GM21528 (cell line): ENCODE data around the gene BMP4.

Source experiments
- ATAC-seq: cut with Tn5 transposase; IDR thresholded peaks from one replicate; pipeline ENCODE4 v1.9.1; 2021; ENCODE audit warnings: mild to moderate bottlenecking, moderate library complexity; ENCODE audit not compliant: unreplicated experiment, low FRiP score

BMP4 gene

DNA sequence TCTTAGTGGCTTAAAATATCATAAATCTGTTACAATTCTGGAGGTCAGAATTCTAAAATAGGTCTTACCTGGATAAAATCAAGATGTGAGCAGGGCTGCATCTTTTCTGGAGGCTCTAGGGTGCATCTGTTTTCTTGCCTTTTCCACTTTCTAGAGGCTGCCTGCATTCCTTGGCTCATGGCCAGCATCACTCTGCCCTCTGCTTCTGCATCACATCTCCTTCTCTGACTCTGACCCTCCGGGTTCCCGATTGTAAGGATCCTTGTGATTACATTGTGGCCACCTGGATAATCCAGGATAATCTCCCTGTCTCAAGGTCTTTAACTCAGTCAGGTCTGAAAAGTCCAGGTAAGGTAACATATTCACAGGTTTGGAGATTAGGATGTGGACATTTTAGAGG, 11.0 kb upstream of the BMP4 start:
- no peak for ATAC-seq

DNA sequence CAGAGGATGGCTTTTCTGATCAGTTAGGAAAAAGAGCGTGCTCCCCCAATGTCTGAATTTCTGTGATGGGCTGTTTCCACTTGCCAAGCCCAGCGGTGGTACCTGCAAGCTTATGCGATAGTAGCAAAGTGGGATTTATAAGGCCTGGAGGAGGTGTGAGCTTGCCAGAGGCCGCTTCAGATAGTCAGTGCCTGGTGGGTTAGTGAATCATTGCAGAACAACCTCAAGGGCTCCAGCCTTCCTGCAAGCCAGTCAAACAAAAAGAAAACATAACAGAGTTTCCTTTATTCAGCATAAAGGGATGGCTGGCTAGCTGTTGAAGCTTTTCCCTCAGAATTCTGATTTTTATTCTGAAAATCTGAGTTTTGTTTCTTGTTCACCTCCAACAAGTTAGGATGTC, 7.6 kb upstream of the BMP4 start:
- no peak for ATAC-seq

DNA sequence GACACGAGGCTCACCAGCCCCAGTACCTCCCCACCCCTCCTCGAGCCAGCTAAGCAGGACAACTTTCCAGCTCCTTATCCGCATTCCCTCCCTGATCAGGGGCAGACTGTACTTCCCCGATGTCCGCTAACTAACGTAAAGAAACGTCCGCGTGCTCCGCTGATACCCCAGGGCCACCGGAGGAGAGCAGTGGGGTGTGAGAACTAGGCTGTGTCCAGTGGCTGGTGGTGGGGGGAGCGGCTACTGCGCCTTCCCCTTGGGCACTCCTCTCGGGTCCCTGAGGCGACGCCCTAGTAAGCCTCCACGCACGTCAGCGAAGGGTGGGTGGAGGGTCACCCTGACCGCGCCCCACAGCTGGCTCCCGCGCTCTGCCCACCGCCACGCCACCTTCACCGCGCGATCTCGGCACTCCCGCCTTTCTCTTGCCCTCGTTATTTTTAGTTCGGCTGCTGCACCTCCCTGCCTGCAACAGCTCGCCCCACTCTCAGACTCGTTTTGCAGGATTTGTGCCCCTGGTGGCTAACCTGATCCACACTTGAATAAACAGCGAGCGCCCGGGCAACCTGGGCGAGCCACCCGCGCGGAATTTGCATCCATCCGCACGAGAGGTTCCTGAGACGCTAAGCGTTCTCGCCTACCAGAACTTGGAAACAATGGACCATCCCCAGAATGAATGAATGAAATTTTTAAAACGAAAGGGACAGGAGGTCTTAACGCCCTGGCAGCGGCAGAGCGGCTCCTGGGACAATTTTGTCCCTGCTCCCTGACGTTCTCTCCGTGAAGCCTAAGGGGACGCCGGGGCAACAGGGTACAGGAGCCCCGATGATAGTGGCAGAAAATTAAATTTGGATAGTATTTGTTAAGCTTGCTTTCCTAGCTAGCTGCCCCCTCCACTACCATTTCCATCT, 6.9 kb upstream of the BMP4 start:
- ATAC-seq, result no peak

DNA sequence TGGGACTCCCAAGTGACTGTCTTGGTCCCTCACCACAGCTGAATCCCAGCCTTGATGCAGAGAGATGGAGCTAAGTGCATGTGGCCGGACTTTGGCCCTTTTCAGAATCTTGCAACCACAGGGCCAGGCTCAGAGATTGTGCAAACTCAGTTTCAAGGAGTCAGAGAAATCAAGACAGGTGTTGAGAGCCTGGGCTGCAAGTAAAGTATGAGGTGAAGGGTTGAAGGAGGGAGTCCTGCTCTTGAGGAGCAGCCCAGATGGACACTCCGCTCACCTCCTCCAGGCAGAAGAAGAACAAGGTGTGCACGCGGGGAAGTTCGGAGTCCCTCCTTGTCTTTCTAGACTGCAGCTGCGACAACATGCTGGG, 6.3 kb upstream of the BMP4 start:
- ATAC-seq, result no peak

DNA sequence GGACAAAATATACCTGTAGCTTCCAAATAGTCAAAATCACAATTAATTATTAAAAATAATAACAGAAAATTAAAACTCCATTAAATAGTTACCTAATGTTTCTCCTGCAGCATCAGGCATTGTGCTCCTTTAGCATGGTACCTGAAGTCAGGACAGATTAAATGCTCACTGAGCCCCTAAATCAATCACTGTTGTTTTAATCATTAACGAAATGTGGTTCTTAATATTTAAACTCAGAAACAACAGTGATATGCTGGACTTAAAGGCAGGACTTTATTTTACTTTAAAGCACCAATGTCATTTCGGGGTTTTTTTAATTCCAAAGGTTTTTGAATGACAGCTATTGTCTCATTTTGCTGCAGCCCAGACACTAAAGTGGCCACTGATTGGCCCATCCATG, 2.0 kb upstream of the BMP4 start:
- no peak for ATAC-seq

DNA sequence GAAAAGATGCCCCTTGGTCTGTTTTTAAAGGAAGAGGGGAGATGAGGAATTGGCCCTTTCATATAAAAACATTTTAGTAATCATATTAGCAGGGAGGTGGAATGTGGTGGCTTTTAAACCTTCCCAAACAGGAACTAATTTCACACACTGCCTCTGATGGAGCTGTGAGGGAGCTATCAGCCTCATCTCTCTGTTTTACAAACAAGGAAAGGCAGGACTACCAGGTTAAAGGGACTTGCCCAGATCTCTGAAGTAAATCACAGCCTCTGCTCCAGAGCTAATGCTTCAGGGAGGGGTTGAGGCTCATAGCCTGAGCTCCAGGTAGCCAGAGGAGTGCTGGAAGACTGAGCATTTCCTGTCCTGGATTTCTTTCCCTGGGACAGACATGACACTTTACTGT, 1.1 kb upstream of the BMP4 start:
- no peak for ATAC-seq

DNA sequence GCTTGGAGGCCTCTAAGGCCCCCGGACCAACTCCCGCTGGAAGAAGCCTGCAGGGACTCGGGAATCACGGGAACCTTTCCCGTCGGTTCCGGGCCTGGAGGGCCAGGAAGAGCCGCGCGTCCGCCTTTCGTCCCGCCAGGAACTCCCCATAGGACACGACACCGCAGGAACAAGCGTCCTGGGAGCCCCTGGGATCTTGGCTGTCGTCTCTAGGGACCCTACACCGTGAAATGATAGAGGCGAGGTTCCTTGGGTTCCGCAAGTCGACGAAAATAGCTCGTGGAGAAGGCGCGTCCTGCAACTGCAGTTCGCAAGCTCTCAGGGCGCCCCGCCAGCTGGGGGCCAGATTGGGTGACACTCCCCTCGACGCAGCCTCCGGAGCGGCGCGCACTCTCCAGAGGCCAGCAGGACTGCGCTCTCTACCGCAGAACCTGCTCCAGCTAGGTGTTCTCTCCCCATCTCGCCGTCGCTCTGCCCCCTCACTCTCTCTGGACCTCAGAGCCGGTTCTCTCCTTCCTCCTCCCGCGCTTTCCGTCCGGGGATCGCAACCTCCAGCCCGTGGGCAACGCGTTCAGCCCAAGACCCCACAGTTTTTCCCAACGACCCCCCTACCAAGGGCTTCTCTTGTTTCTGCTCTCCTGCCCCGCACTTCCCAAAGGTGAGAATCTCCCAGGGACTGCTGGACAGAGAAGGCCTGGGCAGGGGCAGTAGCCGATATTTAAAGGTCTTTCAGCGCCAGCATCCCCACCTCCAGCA, 776 bp downstream of the BMP4 start:
- no peak for ATAC-seq

DNA sequence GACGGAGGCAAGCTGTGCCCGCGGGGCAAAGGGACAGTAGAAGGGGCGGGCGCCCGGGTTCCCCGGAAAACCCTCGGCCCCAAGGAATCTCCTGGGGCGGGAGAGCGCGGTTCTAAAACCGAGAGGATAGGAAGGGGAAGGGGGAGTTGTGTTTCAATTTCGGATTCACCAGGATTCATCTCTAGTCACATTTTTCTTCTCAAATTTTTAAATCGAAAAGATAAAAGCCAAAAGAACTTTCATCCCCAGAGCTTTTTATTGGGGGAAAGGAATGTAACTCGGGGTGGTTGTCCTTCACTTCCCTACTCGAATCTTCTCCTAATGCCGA, 1.4 kb downstream of the BMP4 start:
- ATAC-seq, result no peak

DNA sequence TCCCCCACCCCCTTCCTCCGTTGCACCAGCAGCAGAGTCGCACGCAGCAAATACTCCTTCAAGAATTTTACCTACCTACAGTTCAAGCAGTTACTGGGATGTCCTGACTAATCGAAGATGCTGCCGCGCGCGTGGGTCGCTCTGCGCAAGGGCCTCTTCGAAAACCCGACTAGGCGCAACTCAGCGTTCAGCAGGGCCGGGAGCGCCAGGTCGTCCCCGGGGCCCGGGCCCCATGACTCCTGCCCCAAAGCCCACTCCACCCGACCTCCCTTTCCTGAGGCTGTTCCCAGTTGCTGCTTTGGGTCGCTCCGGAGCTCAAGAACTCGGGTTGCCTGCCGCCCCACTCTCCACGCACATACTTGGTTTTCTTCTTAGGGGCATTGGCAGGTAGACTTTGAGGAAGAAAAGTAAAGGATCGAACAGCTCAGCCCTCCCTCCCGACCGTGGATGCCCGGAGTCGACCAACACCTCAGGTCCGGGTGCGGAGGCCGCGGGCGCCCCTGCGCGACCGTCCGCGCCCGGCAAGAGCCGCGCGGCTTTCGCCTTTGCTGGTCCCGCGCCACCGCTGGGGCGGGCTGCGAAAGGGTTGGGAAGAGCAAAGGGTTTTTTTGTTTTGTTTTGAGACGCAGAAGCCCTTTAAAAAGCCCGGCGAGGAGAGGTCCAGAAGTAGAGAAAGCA, 1.9 kb downstream of the BMP4 start:
- ATAC-seq, result no peak

DNA sequence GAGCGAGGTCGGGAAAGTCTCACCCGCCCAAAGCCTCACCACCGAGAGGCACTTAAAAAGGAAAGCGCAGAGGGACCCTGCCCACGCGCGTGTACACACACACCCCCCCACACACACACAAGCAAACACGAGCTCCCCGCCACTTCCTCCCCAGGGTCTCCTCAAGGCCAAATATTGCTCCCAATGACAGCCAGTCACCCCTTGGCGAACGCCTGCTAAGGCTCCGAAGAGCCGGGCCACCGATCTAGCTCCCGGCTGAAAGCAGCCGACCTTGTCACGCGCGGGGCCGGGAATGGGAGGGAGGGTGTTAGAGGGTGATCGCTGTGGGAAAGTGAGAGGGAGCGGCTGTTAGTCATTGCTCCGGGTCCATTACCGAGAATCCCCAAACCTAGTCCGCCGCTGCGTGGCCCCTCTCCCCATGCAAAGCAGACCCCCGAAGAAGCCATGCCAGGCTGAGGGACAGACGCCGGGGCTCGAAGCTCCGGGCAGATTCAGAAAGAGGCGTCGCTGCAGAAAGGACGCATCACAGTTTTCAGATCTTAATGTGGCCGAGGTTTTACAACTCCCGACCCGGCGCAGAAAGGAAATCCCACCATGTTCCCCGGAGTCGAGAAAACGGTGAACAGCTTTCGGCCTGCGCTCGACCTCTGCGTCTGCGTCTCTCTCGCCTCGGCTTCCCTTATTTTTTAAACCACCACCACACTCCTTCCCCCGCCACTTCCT, 2.6 kb downstream of the BMP4 start:
- ATAC-seq, result no peak

DNA sequence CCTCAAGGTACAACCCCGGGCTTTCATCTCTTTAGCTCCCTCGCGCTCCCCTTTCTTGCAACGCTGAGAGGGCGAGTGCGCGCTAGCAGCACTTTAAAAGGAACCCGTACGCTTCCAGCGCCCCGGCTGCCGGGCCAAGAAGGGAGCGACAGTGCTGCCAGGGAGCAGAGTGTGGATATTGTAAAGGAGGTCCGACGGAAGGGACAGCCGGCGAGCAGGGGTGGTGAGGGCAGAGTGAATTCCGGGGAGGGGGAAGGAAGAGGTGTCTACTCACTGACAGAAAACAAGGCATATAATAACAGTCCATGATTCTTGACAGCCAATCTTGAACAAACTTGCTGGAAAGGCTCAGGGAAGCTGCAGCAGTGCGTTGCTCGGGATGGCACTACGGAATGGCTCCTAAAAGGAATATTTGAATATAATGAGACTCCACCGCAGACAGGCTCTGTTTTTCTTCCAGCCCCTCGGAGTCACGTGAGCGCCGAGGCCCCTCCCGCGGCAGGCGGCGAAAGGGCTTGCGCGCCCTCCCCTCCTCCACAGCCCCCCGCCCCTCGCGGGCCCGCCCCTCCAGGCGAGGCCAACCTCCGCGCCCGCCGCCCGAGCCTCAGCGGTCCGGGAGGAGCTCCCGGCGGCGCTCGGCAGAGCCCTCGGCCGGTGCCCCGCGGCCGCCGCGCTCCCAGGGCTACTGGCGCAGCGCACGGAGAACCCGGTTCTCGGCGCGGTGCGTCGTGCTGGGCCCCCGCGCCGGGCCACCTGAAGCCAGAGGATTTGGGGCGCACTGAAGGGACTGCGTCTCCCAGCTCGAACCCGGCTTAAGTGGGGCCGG, 3.4 kb downstream of the BMP4 start:
- ATAC-seq, result no peak

DNA sequence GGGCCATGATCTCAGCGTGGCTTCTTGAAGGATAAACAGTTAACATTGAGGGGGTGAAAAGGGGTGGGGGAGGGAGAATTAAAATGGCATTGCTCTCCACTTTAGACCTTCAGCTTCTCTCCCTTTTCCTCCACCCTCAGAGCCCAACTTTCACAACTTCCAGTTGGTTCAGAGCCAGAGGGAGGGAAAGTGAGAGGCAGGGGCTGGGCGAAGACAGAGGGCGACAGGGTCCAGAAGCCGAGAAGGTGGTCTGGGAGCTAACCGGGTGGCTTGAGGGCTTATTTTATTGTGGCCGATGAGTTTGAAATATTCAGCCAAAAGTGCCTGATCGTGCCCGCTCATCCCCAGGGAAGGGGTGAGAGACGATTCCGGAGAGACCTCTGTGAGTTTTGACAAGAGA, 4.1 kb downstream of the BMP4 start:
- ATAC-seq, result no peak

DNA sequence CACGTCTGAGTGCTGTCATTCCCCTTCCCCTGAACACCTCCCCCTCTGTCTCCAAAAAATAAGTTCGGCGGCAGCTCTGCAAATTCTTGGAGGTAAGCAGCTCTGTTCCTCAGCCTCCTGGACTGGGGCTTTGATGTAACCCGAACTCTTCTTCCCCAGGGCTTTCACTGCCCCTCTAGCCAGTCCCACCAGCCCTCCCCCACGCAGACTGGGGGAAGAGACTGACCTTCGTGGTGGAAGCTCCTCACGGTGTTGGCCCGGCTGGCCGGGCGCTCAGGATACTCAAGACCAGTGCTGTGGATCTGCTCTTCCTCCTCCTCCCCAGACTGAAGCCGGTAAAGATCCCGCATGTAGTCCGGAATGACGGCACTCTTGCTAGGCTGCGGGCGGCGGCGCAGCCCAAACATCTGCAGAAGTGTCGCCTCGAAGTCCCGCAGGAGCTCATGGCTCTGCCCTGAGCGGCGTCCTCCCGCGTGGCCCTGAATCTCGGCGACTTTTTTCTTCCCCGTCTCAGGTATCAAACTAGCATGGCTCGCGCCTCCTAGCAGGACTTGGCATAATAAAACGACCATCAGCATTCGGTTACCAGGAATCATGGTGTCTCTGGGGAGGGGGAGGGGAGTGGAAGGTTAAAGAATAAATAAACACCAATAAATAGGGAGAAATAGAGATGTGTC, 4.9 kb downstream of the BMP4 start:
- no peak for ATAC-seq

DNA sequence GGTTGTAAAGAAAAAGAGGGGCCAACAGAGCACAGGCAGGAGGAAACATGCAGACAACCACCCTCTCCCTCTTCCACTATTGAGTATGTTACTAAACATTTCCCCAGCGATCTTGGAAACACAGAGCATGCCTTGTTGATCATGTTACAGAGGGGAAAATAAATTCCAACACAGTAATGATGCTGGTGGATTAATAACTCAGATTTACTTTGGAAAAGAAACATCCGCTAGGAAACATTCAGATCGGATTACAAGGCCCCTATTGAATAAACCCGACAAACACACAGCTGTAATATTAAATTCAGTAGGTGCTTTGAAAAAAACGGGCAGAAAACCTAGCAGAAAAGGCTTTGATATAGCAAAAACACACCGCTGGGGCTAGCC, 5.4 kb downstream of the BMP4 start:
- no peak for ATAC-seq

DNA sequence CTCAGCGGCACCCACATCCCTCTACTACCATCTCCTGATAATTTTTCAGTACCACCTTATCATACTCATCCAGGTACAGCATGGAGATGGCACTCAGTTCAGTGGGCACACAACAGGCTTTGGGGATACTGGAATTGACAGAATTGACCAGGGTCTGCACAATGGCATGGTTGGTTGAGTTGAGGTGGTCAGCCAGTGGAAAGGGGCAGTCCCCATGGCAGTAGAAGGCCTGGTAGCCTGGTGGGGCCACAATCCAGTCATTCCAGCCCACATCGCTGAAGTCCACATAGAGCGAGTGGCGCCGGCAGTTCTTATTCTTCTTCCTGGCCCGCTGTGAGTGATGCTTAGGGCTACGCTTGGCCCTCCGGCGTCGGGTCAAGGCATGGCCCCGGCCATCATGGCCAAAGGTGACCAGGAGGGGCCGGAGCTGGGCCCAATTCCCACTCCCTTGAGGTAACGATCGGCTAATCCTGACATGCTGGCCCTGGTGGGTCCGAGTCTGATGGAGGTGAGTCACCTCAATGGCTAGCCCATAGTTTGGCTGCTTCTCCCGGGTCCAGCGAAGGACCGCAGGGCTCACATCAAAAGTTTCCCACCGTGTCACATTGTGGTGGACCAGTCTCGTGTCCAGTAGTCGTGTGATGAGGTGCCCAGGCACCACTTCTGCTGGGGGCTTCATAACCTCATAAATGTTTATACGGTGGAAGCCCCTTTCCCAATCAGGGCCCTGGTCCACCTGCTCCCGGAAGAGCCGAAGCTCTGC, 6.4 kb downstream of the BMP4 start:
- no peak for ATAC-seq

DNA sequence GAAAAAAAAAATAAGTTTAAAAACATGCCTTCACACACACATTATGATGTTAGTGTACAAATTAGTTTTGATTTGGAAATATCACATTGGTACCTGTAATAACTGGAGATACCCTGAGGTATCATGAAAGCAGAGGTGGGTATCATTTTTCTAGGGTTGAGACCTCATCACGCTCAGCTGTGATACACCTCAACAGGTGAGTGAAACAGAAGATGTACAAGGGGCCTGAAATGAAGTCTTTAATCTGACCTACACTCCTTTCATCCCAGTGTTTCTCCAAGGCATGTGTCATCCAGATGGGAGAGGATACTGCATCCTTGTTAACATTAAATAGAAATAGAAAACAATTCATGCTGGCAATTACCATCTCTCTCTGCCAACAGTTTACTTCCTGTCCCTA, 7.4 kb downstream of the BMP4 start:
- ATAC-seq, result no peak

DNA sequence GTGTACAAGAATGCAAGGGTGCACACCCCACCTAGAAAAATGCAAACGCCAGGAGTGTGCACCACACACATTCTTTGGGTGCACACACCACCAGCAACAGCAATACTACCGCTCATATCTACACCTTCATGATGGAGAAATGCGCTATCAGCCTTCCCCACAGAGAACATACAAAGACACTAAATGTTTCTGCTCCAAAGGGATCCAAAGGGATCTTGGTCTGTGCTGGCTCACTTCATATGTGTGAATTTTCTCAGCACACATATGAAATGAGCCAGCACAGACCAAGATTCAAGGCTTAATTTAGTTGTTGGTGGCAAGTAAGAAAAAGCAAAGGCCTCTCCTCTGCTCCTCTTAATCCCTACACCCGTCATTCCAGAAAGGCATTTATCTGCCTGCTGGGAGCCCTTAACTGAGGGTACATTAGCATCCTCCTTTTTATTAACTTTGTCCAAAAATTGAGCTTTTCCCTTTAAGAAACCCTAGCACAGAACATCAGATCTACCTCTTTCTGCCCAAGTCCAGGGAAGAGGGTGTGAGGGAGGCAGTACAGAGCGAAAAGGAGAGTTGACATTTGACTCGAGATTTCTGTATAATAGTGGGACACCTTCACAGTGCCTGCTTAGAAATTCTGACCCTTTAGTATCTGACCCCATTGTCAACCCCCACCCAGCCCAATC, 8.3 kb downstream of the BMP4 start:
- ATAC-seq, result no peak

DNA sequence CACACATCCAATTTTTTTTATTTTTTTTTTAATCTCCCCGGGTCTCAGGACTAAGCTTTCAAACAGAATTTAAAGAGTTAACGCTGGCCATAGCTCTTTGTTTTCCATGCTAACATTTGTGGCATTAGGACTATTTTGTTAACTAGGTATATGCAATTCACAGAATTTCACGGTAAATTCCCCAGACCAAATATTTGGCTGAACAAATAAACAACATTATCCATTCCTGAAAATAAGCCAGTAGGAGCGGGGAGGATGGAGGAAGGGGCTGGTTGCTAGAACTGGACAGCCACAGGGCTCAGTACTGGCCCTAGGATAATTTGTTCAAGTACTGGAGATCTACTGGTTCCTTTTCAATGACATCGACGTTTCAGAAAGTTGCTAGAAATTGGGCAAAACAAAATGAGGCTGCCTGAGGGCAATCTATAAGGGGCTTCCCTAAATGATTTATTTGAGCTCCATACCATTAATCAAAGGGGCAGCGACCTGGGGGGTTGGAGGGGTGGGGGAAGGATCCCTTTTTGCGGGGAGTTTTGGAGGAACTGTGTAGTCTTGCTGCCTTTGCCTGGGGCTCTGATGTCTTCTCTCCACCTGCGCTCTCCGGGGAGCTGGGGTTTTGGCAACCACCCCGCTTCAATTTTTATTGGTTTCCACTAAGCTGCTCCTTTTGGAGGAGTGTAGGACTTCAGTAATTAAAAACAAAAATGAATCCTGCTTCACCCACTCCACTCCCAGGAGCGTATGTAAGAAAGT, 9.0 kb downstream of the BMP4 start:
- ATAC-seq, result no peak
